Prostate gland (tissue), 2 donors: ENCODE results near the gene LRGUK. TPM values are rescaled to one million over a fixed set of nuclear protein-coding genes. Genes with fewer than 3 reads are reported as not detected.
A peak's percentile ranks its signal among the peaks of the same experiment; 100 is the strongest.

Experiments
- DNase-seq: peaks from one replicate; pipeline ENCODE4 v3.0.0-alpha.2; 2019; ENCODE audit warnings: low spot score
- H3K27ac ChIP-seq, 2 donors: fragments of 200-600 bp; sonication (generic); 2 replicates each; pipeline ENCODE4 v1.5.1; 2017 to 2019
- H3K27me3 ChIP-seq: fragments of 200-600 bp; sonication (generic); replicated peaks from 2 replicates; pipeline ENCODE4 v1.5.1; 2019; ENCODE audit not compliant: insufficient read depth
- H3K36me3 ChIP-seq, 2 donors: fragments of 200-600 bp; sonication (generic); 1 replicate in 1 of 2; 2 replicates in 1 of 2; pipeline versions ENCODE4 v1.5.1 to v1.8.1; 2017 to 2019
- H3K4me1 ChIP-seq: fragments of 200-600 bp; sonication (generic); replicated peaks from 2 replicates; pipeline ENCODE4 v1.5.1; 2019
- H3K4me3 ChIP-seq, 2 donors: fragments of 200-600 bp; sonication (generic); 2 replicates each; pipeline ENCODE4 v1.5.1; 2017 to 2019
- H3K9me3 ChIP-seq: fragments of 200-600 bp; sonication (generic); 2 replicates; pipeline ENCODE4 v1.5.1; 2017
- POLR2A ChIP-seq: fragments of 450-650 bp; IDR thresholded peaks from one replicate; pipeline ENCODE4 v1.6.1; 2016; ENCODE audit warnings: antibody characterized with exemption, mild to moderate bottlenecking
- POLR2AphosphoS5 ChIP-seq: sonication (generic); formaldehyde crosslinking; IDR thresholded peaks from one replicate; pipeline ENCODE4 v1.6.1; 2017; ENCODE audit warnings: antibody characterized with exemption
- WGBS: methylation state at CpG from one replicate; pipeline ENCODE4 v1.1.5; 2018; 5-methylcytosine and 5-hydroxymethylcytosine counted together
- intact Hi-C: fragments of 100-400 bp; cut with DNase I; formaldehyde crosslinking; loops from one replicate; pipeline ENCODE4 v1.14.2; 2022
- total RNA-seq, 2 donors: library from RNA; depleted of rRNA; stranded (reverse); fragments of >200 nt; gene quantifications; one replicate each; pipeline ENCODE4 v1.1.0, GENCODE V29; 2016
- TF ChIP-seq, protein P1 (sequence below), 4 experiments: fragments of 200-600 bp in 2 of 4; fragments of 450-650 bp in 2 of 4; sonication (generic) in 2 of 4; IDR thresholded peaks; 1 replicate in 3 of 4; 2 replicates in 1 of 4; pipeline ENCODE4 v1.5.1; 2016 to 2019; ENCODE audit warnings: antibody characterized with exemption in 4 of 4, mild to moderate bottlenecking in 2 of 4, moderate library complexity in 2 of 4

Gene LRGUK
- total RNA-seq, 2 donors from 2014 or later, result 1.3 to 4.9 TPM

- 56% methylated on average over 18 of the region's 18 CpGs for WGBS
- DNase-seq, result peak; percentile 49
- no peaks in the 10 kb centered on the region for H3K4me1 ChIP-seq
Measured at GRCh38 chr7:134140889-134141867, 14.0 kb downstream of the LRGUK start.

DNA sequence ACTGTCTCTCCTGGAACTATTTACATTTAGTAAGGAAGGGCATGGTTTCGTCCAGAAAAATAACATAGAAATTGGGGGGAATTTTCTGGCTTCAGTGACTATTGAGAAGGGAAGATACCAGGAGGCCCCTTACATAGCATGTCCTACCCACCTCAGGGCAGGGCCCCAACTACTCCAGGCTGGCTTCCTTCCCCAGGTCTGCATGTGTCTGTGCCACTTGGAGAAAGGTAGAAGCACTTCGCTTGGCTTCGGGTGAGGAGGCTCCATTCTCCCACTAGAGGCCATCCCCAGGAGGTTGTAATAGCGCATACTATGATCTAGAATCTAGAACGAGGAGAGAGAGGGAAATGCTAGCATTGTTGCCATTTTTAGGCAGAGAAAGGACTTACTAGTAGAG lies 14.7 kb downstream of the LRGUK start:
- Histone ChIP-seq H3K4me1 (no peaks in the 10 kb centered on the region), H3K9me3 (no peaks in the 10 kb centered on the region), H3K36me3 (no peaks in the 10 kb centered on the region), H3K27ac (no peak overlapping the region), H3K4me3 (no peak overlapping the region), H3K27me3 (no peaks in the 10 kb centered on the region)
- no peak for DNase-seq
- WGBS, result 79% methylated on average over 5 of the region's 5 CpGs
- intact Hi-C loops, result no loop called here
- TF ChIP-seq, protein P1, sequence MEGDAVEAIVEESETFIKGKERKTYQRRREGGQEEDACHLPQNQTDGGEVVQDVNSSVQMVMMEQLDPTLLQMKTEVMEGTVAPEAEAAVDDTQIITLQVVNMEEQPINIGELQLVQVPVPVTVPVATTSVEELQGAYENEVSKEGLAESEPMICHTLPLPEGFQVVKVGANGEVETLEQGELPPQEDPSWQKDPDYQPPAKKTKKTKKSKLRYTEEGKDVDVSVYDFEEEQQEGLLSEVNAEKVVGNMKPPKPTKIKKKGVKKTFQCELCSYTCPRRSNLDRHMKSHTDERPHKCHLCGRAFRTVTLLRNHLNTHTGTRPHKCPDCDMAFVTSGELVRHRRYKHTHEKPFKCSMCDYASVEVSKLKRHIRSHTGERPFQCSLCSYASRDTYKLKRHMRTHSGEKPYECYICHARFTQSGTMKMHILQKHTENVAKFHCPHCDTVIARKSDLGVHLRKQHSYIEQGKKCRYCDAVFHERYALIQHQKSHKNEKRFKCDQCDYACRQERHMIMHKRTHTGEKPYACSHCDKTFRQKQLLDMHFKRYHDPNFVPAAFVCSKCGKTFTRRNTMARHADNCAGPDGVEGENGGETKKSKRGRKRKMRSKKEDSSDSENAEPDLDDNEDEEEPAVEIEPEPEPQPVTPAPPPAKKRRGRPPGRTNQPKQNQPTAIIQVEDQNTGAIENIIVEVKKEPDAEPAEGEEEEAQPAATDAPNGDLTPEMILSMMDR (IDR thresholded peaks at IDR 0.05), result no peak
- TF ChIP-seq POLR2A (no peak), POLR2AphosphoS5 (no peak)

More at GRCh38 chr7:134140889-134141867, 14.0 kb downstream of the LRGUK start:
- Histone ChIP-seq H3K9me3 (no peaks in the 10 kb centered on the region), H3K27me3 (no peaks in the 10 kb centered on the region), H3K36me3 (no peaks in the 10 kb centered on the region), H3K27ac (no peak overlapping the region), H3K4me3 (no peak overlapping the region)
- intact Hi-C loops, result no loop called here
- no peak for TF ChIP-seq POLR2AphosphoS5
- TF ChIP-seq, protein P1 (IDR thresholded peaks at IDR 0.05), result peak; percentile 60 to 80 (median 76)

DNA sequence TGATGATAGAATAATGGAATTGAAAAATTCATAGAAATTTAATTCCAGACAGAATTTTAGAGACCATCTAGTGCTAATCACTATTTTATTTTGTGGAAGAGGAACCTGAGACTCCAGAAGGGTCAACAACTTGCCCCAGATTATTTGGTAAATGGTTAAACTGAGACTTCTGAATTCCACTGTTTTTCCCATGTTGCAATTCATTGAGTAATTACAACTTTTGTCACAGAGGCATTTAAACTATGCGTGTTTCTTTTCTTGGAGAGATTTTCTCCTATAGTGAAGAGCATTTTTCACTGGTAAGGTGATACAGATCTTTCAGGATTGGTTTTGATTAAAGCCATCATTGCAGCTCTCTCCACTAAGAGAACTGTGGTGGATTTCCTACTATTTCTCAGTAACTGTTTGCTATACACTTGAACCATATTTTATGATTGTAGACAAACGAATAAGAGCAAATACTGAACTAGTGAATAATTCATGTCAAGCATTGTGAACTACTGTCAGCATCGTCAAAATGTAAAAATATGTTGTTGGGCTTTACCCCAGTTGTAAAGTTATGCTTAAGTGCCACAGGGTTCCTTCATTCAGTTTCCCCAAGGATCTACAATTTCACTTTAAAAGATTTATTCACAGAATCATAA lies 26.5 kb downstream of the LRGUK start:
- DNase-seq, result no peak
- intact Hi-C loops, result no loop called here
- H3K4me3 ChIP-seq, result no peak overlapping the region
- no peaks in the 10 kb centered on the region for H3K4me1 ChIP-seq
- no peaks in the 10 kb centered on the region for H3K36me3 ChIP-seq
- H3K9me3 ChIP-seq, result no peaks in the 10 kb centered on the region
- no peaks in the 10 kb centered on the region for H3K27me3 ChIP-seq
- WGBS, result 53% methylated on average over 3 of the region's 3 CpGs
- TF ChIP-seq POLR2AphosphoS5 (no peak), POLR2A (no peak)
- TF ChIP-seq, protein P1 (IDR thresholded peaks at IDR 0.05), result no peak
- no peak overlapping the region for H3K27ac ChIP-seq

DNA sequence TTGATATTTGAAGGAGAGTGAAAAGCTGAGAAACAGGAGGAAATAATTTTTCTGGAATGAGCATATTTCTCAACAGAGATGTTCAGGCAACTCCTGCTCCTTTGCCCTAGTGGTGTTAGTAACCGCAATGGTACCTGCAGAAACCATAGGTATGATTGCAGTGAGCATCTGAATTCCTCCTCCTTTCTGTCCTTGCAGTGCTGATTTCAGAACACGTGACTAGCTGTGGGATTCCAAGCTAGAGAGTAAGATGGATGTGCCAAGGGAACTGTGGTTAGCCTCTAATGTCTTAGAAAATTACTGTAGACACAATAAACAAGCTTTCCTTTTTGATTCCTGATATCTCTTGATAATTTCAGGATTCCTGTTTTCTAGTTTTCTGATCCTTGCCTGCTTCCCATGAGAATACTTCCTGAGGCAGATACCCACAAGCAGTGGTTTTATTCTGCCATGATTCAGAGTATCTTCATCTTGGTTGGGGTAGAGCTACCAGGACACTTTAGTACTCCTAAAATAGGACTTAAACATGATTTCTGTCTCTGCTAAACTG lies 27.5 kb downstream of the LRGUK start:
- H3K4me3 ChIP-seq, result no peak overlapping the region
- TF ChIP-seq, protein P1 (IDR thresholded peaks at IDR 0.05), result no peak
- TF ChIP-seq POLR2AphosphoS5, result no peak
- TF ChIP-seq POLR2A, result no peak
- H3K27me3 ChIP-seq, result no peaks in the 10 kb centered on the region
- intact Hi-C loops, result no loop called here
- 90% methylated on average over 2 of the region's 2 CpGs for WGBS
- no peaks in the 10 kb centered on the region for H3K9me3 ChIP-seq
- no peaks in the 10 kb centered on the region for H3K36me3 ChIP-seq
- no peak for DNase-seq
- H3K27ac ChIP-seq, result no peak overlapping the region
- H3K4me1 ChIP-seq, result no peaks in the 10 kb centered on the region
